Raji (cell line): Measurements from ENCODE around the gene CEP290.

Experiments used
- POLR2A ChIP-seq: IDR thresholded peaks from 2 replicates; pipeline ENCODE4 v1.6.1; 2011; ENCODE audit warnings: low read depth, low read length, control low read depth; ENCODE audit not compliant: insufficient read depth

The CEP290 gene

DNA sequence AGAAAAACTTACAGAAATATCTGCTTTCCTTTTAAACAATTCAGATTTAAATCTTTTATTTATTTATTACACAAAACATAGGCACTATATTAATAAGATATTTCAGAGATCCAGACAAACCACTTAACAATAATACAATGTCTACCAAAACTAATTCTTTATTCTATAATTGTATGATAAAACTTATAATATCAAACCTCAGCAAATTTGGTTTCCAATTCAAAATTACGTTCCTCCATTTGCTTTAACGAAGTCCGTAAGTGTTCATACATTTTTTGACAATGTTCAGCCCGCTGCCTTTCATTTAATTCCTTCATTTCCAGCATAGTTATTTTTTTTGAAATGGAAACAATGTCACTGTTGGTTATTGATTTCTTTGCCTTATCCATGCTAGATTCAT is 48.3 kb downstream of the CEP290 start:
- TF ChIP-seq POLR2A: no peak

DNA sequence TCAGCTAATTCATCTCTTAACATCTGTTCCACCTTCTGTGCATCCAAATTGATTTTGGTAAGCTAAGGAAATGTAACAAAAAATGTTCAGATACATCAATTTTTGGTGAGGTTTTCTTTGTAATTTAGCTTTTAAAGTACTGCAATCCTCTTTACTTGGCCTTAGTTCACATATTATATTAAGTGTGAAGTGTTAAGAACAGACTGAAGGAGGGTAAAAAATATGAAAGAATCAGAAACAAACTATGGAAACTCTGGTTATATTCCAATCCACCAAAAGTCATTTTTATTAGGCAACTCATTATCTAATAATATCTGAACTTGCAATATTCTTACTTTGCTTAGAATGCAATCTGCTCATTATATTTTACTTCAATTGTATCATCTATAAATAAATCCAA is 49.1 kb downstream of the CEP290 start:
- no peak for TF ChIP-seq POLR2A

DNA sequence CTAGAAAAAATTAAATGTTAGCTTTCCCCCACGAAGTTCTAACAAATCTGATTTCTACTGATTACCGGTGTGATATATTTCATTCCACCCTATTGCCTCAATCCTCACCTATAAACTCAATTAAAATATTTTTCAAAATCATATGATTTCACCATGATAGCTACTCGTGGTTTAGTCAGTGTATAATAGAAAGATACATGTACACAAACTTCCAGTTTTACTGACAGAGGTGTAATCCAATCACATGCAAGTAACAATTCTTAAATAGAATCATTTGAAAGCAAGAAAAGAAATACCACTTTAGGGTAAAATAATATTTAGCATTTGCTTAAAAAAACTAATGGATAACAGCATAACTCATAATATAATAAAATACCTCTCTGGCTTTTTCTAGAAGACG is 57.7 kb downstream of the CEP290 start:
- TF ChIP-seq POLR2A: no peak

DNA sequence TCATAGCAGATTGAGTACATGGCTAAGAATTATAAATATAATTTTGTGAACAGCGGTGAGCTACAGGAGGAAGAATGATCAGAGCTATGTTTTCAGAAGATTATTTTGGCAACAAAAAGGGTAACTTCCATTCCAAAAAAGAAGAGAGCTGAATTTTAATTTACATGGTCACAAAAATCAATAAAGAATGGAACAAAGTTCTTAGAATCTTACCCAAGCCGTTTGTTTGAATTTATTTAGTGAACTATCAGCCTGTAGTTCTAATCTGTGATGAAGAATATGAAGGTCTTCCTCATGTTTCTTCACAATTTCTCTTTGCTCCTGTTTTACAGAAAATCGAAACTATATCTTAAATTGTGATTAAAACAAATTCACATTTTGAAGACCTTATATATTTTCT is 58.3 kb downstream of the CEP290 start:
- no peak for TF ChIP-seq POLR2A

DNA sequence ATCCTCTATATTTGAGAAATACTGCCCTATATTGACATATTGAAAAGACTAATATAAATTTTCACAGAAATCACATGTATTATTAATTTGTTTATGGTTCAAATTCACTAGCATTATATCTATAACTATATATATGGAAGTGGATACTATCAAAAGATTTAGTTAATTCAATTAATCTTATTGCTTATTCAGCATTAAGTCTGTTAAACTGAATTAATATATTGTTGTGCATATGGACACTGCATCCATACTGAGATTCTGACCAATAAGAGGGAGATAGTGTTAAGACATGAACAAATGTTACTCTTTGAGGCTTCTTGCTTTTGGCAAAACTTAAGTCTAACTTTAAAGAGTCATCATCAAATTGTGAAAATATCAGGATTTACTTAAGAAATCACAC is 60.6 kb downstream of the CEP290 start:
- no peak for TF ChIP-seq POLR2A

DNA sequence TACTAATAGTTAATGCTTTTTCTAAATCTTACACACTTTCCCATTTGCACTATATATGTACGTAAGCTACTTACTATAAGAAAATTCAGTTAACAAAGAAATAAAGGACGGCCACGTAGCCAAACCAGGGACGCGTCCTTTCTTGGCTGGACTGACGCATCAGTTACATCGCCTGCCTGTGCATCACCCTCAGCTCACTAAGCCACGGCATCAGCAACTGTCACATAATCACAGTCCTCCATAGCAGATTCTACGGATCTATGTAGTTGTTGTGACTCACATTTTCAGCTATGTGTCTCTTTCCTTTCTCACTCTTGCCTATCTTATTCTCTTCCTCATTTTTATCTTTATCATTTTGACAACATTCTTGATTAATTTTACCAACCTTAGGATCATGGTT is 74.6 kb downstream of the CEP290 start:
- TF ChIP-seq POLR2A: no peak

DNA sequence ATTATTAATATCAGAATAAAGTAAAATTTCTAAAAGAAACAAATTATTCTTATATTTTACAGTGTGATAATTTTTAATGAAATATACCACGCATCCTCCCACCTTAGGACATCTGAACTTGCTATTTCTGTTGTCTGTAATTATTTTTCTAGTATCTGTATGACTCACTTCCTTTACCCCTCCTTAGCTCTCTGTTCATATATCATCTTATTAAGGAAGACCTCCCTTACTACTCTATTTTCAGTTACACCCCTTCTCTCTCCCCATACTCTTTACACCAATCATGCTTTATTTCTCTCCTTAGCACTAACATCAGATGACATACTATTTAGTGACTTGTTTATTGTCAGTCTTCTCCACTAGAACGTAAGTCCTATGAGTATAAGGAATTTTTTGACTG is 78.5 kb downstream of the CEP290 start:
- TF ChIP-seq POLR2A: no peak

DNA sequence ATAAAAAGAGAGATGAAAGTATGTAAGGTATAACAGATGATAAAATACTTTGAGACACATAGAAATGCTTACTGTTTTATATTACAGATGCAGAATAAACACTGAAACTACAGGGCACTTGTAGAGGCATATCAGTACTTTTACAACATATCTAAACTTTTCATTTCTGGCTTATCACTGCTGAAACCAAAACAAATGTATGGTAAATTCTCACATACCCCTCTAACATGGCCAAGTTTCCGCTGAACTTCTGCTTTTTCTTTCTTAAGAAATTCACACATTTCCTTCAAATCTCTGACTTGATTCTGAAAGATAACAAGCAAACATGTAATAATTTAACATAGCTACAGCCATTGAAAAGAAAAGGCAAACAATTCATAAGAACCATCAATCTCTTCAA is 79.4 kb downstream of the CEP290 start:
- TF ChIP-seq POLR2A: no peak

DNA sequence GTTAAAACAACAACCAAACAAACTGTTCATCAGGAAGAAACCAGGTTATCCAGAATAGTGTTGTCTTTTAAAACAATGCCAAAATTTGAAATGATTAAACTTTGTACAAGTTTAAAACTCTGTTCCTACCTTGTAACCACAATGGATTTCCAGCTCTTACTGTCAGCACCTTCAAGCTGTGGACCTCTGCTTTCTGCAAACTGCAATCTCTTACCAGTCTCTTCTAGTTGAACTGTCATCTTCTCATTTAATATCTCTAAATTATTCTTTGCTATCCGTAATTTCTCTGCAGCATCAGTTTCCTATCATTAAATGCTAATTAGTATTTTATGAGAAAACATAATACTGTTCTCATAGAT is 83.2 kb downstream of the CEP290 start:
- no peak for TF ChIP-seq POLR2A

DNA sequence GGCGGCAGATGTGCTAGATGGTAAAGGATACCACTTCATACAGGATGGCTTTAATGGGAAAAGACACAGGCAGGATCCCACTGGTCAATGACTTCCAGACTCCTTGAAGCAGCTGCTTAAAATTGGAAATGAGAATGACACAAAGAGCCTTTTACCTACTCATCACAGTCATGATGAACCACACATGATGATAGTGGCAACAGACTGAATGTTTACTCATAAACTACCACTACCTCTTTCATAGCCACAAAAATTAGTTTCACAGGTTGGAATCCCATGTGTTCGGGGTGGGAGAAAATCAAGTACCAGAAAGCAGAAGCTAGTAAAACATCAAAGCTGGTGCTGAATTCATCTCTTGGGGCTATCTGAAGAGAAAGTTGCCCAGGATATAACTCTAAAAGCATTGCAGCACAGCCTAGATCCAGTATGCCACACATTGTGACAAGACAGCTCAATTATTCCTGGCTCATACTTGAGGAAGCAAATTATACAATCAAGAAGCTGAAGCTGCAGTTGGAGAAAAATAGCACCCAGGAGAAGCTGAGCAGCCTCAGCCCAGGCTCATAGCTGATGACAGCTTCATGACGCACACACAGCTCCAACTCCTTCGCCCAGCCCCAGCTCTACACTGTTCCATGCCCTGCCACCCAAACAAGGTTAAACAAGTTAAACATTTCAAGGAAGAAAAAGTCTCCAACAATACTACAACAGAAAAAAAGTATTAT is 83.7 kb downstream of the CEP290 start:
- no peak for TF ChIP-seq POLR2A

DNA sequence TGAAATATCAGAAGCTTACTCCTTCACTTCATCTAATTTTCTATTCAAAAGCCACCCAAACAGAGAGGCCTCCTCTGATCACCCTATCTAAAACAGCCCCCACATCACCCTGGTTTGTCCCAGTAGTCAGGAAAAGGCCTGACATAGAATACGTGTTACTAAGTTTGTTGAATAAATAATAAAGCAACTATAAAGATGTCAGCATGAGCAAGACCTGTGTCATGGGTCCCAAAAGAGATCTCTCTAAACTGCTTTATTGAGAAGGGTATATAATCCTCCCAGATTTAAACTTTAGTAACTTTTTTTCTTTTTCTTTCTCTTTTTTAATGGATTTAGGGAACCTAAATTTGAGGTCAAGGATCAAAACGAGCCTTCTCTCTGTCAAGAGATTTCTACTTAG is 85.3 kb downstream of the CEP290 start:
- no peak for TF ChIP-seq POLR2A

DNA sequence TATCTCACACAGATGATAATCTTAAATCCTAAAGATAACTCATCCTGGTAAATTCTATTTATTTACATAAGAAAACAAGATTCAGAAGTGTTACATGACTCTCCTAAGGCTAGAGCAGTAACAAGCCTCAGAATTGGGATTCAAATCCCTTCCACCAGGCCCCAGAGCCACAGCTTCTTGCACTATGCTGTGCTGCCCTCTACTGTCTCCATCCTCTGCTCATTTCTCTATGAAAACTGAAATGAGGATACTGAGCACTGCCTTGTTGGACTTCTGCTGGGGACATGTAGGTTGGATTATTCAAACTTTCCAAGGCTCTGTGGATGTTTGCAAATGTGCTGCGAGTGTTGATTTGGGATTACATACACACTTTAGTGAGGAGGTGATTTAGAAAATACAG is 89.2 kb downstream of the CEP290 start:
- no peak for TF ChIP-seq POLR2A

DNA sequence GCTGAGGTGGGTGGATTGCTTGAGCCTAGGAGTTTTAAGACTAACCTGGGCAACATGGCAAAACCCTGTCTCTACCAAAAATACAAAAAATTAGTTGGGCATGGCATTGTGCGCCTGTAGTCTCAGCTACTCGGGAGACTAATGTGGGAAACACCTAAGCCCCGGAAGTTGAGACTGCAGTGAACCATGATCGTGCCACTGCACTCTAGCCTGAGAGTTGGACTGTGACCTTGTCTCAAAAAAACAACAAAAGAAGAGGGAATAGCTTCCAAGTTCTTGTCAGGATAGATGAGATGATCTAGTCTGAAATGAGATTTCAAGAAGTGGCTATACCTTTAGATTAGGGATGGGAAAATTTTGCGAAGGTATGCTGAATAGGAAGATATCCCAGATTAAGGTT is 97.9 kb downstream of the CEP290 start:
- no peak for TF ChIP-seq POLR2A

DNA sequence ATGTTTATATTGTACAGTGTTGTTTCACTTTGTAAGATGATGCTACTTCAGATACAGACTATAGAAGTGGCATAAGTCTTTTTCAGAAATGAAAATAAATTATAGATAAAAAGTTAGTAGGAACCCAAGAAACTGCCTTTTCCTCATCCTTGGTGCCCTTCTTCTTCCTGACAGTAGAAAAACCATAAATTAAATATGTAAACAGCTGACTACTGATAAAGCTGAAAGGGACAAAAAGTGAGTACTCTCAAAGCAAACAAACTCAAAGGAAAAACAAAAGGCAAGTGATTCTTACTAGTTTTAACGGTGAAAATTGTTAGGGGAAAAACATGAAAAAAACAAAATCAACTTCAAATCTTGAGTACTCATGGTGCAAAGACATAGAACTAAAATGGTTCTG is 104.1 kb downstream of the CEP290 start:
- TF ChIP-seq POLR2A: no peak

DNA sequence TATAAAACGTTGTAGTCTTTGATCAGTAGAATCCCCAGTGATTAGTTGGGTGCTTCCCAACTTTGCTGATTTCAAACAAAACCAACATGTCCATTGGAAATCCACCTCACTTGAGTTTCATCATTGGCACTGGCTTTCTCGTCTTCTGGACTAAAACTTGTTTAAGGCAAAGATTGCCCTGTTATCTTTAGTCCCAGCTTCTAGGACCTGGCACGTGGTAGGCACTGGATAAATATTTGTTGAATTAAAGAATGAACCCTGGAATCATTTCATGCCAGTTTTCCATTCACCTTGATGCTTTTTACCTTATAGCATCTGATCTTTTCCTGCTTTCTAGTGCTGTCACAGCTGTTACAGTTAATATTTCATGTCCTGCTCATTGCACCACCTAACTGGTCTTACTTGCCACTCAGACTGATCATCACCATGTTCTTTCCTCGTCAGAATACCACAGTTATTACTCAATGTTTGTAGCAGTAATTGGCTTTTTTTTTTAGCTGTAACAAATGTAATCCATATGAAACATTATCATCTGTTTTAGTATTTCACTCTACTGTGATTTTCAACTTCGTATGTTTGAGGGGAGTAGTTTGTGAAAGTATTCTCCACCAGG is 105.4 kb downstream of the CEP290 start:
- no peak for TF ChIP-seq POLR2A

DNA sequence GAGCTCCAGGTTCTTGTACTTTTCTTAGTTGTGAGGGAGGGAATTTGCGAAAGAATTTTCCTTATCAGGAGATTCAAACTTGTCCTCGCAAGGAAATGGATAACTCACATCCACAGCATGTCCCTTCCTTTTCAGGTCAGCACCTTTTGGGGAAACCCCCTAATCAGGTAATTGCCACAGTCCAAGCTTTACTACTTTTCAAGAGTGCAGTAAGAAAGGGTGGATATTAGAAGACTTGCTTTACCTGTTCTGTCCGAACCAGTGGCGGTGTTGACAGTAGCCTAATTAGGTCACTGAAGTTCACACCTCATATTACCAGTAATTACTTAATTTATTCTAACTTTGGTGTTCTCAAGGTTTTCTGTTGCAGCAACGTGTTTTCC is 106.0 kb downstream of the CEP290 start:
- no peak for TF ChIP-seq POLR2A
